ENCODE data around the gene TMEM121. TPM values are rescaled to one million over a fixed set of nuclear protein-coding genes. Genes with fewer than 3 reads are reported as not detected.

TMEM121 gene
- 3.7 to 11.5 TPM (median 8.9 TPM) in 5 replicates for total RNA-seq (2022; extraction: Qiagen RNA extraction; ENCODE audit: low read depth)

DNA sequence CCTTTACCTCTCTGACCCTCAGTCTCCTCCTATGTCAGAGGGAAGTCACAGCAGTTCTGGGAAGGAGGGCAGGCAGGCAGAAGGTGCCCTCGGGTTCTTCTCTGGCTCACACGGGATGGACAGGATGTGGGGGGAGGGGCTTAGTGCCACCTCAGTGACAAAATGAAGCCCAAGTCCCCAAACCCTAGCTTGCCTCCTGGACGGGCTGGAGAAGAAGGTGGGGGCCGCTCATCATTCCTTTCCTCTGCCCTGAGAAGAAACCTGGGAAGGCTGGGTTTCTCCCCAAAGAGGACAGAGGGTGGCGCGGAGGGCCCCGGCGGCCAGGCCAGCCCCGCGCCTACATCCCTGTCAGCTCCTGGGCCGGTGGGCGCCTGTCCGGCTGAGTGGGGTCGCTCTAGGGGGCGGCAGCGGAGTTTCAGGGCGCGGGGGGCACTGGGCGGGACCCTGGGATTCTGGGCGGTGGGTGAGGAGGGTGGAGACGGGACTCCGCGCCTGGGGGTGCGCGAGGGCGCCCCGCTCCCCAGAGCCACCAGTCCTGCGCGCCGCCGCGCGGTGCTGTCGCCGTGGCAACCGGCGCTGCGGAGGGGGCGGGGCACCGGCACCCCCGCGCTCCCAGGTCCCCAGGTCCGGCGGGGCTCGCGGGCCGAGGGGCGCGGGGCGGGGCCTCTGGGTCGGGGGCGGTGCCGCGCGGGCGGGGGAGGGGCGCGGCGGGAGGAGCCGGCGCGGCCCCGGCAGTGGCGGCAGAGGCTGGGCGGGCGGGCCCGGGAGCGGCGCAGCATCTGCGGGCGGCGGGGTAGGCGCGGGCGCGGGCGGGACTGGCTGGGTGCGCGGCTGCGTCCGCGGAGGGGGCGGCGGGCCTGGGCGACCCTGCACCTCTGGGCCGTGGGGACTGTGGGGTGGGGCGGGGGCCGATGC is at the start of gene TMEM121:
Gene TMEM121, plus strand, starts transcription at position 723 of the 915 bp plus-strand sequence. CDS start 2,252 bp downstream, outside the sequence.

DNA sequence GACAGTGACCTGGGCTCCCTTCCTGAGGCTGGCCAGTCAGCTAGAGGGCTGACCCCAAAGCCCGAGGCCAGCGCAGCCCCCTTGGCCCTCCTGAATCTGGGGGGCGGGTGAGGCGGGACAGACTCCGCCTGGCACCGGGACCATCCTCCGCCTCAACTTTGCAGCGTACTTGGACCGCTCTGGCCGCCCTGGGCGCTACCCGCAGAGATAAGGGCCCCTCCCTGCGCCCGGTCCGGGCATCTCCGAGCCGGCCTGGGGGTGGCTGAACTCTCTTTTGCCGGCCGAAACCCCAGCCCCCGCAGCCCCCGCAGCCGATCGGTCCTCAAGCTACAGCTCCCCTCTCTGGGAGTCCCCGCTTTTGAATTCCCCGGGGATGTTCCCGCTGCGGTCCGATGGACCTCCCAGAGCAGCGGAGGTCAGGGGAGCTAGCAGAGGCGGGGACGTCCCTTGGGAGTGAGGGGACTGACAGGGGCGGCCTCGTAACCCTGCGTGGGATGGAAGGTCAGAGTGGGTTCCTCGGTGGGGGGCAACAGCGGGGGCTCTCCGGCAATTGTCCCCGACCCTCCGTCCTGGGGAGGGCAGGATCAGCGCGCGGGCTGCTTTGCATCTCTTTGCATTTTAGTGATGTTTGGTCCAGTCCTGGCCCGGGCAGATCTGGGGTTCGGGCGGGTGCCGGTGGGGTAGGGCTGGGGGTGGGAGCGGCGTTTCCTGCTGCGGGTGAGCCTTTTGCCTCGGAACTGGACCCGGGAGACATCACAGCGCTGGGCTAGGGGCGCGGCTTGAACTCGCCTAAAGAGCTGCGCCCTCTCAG is 40.0 kb upstream of the TMEM121 start, which contains the start of gene CRIP1:
Gene CRIP1, plus strand, starts transcription at position 724 of the 811 bp plus-strand sequence. CDS start 374 bp downstream, outside the sequence.

DNA sequence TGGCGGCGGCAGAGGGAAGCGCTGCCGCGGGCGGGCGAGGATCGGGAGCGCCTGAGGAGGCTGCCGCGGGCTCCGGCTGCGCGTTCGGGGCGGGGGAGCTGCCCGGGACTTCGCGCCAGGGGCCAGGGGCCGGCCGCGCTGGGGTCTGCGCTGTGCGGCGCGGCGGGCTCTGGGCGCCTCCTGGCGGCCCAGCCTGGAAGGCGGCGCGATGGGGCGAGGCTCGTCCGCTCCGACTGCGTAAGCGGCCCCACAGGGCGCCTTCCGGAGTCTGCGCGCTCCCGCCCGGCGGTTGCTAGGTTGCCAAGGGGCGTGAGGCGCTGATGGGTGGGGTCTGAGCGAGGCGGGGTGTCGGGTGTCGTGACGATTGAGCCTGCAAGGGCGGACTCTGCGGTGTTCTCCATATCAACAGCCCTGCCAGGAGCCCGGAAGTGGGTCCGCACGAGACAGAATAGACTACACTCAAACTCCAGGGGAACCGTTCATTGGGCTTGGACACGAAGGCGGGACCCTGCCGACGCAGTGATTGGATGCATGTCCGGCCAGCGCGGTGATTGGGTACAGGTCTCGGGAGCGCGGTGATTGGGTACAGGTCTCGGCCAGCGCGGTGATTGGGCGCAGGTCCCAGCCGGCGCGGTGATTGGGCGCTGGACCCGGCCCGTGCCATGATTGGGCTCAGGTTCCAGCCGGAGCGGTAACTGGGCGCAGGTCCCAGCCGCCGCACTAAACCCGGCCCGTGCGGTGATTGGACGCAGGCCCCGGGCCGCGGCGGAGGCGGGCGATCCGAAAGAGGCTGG is 35.6 kb upstream of the TMEM121 start, which contains the start of gene TEDC1:
Gene TEDC1, plus strand, starts transcription at position 675 of the 794 bp plus-strand sequence. CDS start 130 bp downstream, outside the sequence.

Other genes with a start within 250 kb of the TMEM121 start
- gene BRF1, start 225.6 kb upstream of the TMEM121 start, total RNA-seq (2022; extraction: Qiagen RNA extraction; ENCODE audit: low read depth), result 26.2 to 29.6 TPM (median 27.6 TPM) in 5 replicates
- 17.9 to 28.5 TPM (median 24.9 TPM) in 5 replicates for gene PACS2, start 211.8 kb upstream of the TMEM121 start, total RNA-seq (2022; extraction: Qiagen RNA extraction; ENCODE audit: low read depth)
- gene TEX22, start 128.0 kb upstream of the TMEM121 start, total RNA-seq (2022; extraction: Qiagen RNA extraction; ENCODE audit: low read depth), result 0.17 to 0.77 TPM (median 0.41 TPM) in 4 of 5 replicates, not detected in the other
- gene MTA1, start 106.8 kb upstream of the TMEM121 start, total RNA-seq (2022; extraction: Qiagen RNA extraction; ENCODE audit: low read depth), result 50.0 to 85.8 TPM (median 76.3 TPM) in 5 replicates
- 91.2 to 177 TPM (median 149 TPM) in 5 replicates for gene CRIP2, start 51.8 kb upstream of the TMEM121 start, total RNA-seq (2022; extraction: Qiagen RNA extraction; ENCODE audit: low read depth)
- 1,579 to 1,853 TPM (median 1,750 TPM) in 5 replicates for gene CRIP1, start 39.7 kb upstream of the TMEM121 start, total RNA-seq (2022; extraction: Qiagen RNA extraction; ENCODE audit: low read depth)
- gene TEDC1, start 35.3 kb upstream of the TMEM121 start, total RNA-seq (2022; extraction: Qiagen RNA extraction; ENCODE audit: low read depth), result 24.5 to 50.1 TPM (median 47.5 TPM) in 5 replicates

Data from A549 treated with RU486 at 1 μM for 4 hours (cell line).